Left lung (tissue), 10 donors: ENCODE measurements around the gene LTA. TPM values are rescaled to one million over a fixed set of nuclear protein-coding genes. Genes with fewer than 3 reads are reported as not detected.

Source experiments
- ATAC-seq: fragments of 200-7000 bp; cut with Tn5 transposase; one replicate; pipeline ENCODE4 v1.9.1; 2020; ENCODE audit warnings: moderate library complexity
- DNase-seq, 4 donors: peaks; one replicate each; pipeline ENCODE4 v3.0.0-alpha.2; 2013 to 2020
- H3K27ac ChIP-seq, 2 donors: fragments of 200-600 bp; sonication (generic) in 1 of 2; one replicate each; pipeline versions ENCODE4 v1.5.0 to v1.8.0; 2020 to 2021
- H3K27me3 ChIP-seq, 2 donors: fragments of 200-600 bp; sonication (generic) in 1 of 2; one replicate each; pipeline versions ENCODE4 v1.5.0 to v1.8.0; 2020 to 2021
- H3K36me3 ChIP-seq, 2 donors: fragments of 200-600 bp; sonication (generic) in 1 of 2; one replicate each; pipeline versions ENCODE4 v1.5.0 to v1.8.0; 2020 to 2021
- H3K4me1 ChIP-seq, 2 donors: fragments of 200-600 bp; one replicate each; pipeline ENCODE4 v1.8.0; 2021
- H3K4me3 ChIP-seq, 2 donors: fragments of 200-600 bp; sonication (generic) in 1 of 2; one replicate each; pipeline versions ENCODE4 v1.5.0 to v1.8.0; 2020 to 2021; ENCODE audit warnings: mild to moderate bottlenecking in 1 of 2
- H3K9me3 ChIP-seq, 2 donors: fragments of 200-600 bp; sonication (generic) in 1 of 2; one replicate each; pipeline versions ENCODE4 v1.5.0 to v1.8.0; 2020 to 2021
- intact Hi-C, 2 donors: fragments of 100-400 bp; cut with DNase I; formaldehyde crosslinking; loops; one replicate each; pipeline versions ENCODE4 v1.11.2 to v1.14.2; 2022
- polyA plus RNA-seq, 6 donors: library from polyadenylated mRNA; unstranded; fragments of 120-200 nt; gene quantifications; one replicate each; pipeline ENCODE4 v1.2.1, GENCODE V29; 2013; ENCODE audit not compliant: insufficient read length in 6 of 6
- total RNA-seq, 2 donors: library from RNA; stranded (reverse); fragmentation: NEBNext Ultra II Directional; extraction: Animal tissue kit (Norgen Biotek cat#: 25700); gene quantifications; one replicate each; pipeline ENCODE4 v1.2.1, GENCODE V29; 2021
- TF ChIP-seq, protein P1 (sequence below), 2 donors: fragments of 200-600 bp; sonication (generic) in 1 of 2; IDR thresholded peaks; one replicate each; pipeline versions ENCODE4 v1.5.0 to v1.8.0; 2021; ENCODE audit warnings: antibody characterized with exemption in 2 of 2
- donor health status: DM: no; HTN: yes; CAD: no.
- donor health status: DM: no; HTN: no; CAD: no.

The LTA gene
- total and polyA plus RNA-seq, 8 donors: 0.17 to 0.65 (median 0.39) TPM

DNA sequence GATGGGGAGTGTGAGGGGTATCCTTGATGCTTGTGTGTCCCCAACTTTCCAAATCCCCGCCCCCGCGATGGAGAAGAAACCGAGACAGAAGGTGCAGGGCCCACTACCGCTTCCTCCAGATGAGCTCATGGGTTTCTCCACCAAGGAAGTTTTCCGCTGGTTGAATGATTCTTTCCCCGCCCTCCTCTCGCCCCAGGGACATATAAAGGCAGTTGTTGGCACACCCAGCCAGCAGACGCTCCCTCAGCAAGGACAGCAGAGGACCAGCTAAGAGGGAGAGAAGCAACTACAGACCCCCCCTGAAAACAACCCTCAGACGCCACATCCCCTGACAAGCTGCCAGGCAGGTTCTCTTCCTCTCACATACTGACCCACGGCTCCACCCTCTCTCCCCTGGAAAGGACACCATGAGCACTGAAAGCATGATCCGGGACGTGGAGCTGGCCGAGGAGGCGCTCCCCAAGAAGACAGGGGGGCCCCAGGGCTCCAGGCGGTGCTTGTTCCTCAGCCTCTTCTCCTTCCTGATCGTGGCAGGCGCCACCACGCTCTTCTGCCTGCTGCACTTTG is 3.3 kb downstream of the LTA start, which contains the start of gene TNF:
TSS of gene TNF (plus strand) at position 231 of the 567 bp plus-strand sequence. CDS start at position 408, 177 bp downstream.
- Histone ChIP-seq H3K27ac (peak within 1 kb of the TSS in 1 of 2 donors; percentile 71), H3K9me3 (no peaks in the 10 kb centered on the region), H3K27me3 (peaks cover 0 to 4% of the 10 kb centered on the region in 2 donors), H3K4me3 (peak within 1 kb of the TSS; percentile 23 to 56), H3K36me3 (peaks cover 0 to 17% of the 10 kb centered on the region in 2 donors), H3K4me1 (peaks cover 0 to 58% of the 10 kb centered on the region in 2 donors)
- peak; percentile 58 for ATAC-seq
- intact Hi-C loops: no loop called here
- peak in 2 of 4 donors; percentile 66 to 81 for DNase-seq
- TF ChIP-seq, protein P1, sequence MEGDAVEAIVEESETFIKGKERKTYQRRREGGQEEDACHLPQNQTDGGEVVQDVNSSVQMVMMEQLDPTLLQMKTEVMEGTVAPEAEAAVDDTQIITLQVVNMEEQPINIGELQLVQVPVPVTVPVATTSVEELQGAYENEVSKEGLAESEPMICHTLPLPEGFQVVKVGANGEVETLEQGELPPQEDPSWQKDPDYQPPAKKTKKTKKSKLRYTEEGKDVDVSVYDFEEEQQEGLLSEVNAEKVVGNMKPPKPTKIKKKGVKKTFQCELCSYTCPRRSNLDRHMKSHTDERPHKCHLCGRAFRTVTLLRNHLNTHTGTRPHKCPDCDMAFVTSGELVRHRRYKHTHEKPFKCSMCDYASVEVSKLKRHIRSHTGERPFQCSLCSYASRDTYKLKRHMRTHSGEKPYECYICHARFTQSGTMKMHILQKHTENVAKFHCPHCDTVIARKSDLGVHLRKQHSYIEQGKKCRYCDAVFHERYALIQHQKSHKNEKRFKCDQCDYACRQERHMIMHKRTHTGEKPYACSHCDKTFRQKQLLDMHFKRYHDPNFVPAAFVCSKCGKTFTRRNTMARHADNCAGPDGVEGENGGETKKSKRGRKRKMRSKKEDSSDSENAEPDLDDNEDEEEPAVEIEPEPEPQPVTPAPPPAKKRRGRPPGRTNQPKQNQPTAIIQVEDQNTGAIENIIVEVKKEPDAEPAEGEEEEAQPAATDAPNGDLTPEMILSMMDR (IDR thresholded peaks at IDR 0.05): no peak

DNA sequence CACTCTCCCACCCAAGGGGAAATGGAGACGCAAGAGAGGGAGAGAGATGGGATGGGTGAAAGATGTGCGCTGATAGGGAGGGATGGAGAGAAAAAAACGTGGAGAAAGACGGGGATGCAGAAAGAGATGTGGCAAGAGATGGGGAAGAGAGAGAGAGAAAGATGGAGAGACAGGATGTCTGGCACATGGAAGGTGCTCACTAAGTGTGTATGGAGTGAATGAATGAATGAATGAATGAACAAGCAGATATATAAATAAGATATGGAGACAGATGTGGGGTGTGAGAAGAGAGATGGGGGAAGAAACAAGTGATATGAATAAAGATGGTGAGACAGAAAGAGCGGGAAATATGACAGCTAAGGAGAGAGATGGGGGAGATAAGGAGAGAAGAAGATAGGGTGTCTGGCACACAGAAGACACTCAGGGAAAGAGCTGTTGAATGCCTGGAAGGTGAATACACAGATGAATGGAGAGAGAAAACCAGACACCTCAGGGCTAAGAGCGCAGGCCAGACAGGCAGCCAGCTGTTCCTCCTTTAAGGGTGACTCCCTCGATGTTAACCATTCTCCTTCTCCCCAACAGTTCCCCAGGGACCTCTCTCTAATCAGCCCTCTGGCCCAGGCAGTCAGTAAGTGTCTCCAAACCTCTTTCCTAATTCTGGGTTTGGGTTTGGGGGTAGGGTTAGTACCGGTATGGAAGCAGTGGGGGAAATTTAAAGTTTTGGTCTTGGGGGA is 4.0 kb downstream of the LTA start:
- Histone ChIP-seq H3K27me3 (peaks cover 0 to 4% of the 10 kb centered on the region in 2 donors), H3K36me3 (peaks cover 0 to 17% of the 10 kb centered on the region in 2 donors), H3K9me3 (no peaks in the 10 kb centered on the region), H3K4me3 (peak overlapping the region; percentile 23 to 56), H3K4me1 (peaks cover 0 to 59% of the 10 kb centered on the region in 2 donors), H3K27ac (peak overlapping the region in 1 of 2 donors; percentile 71)
- TF ChIP-seq, protein P1 (IDR thresholded peaks at IDR 0.05): no peak
- no peak for ATAC-seq
- DNase-seq: peak in 1 of 4 donors; percentile 14
- intact Hi-C loops: no loop called here

DNA sequence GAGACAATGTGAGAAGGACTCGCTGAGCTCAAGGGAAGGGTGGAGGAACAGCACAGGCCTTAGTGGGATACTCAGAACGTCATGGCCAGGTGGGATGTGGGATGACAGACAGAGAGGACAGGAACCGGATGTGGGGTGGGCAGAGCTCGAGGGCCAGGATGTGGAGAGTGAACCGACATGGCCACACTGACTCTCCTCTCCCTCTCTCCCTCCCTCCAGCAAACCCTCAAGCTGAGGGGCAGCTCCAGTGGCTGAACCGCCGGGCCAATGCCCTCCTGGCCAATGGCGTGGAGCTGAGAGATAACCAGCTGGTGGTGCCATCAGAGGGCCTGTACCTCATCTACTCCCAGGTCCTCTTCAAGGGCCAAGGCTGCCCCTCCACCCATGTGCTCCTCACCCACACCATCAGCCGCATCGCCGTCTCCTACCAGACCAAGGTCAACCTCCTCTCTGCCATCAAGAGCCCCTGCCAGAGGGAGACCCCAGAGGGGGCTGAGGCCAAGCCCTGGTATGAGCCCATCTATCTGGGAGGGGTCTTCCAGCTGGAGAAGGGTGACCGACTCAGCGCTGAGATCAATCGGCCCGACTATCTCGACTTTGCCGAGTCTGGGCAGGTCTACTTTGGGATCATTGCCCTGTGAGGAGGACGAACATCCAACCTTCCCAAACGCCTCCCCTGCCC is 4.9 kb downstream of the LTA start:
- TF ChIP-seq, protein P1 (IDR thresholded peaks at IDR 0.05): no peak

DNA sequence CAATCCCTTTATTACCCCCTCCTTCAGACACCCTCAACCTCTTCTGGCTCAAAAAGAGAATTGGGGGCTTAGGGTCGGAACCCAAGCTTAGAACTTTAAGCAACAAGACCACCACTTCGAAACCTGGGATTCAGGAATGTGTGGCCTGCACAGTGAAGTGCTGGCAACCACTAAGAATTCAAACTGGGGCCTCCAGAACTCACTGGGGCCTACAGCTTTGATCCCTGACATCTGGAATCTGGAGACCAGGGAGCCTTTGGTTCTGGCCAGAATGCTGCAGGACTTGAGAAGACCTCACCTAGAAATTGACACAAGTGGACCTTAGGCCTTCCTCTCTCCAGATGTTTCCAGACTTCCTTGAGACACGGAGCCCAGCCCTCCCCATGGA is 5.5 kb downstream of the LTA start:
- Histone ChIP-seq H3K4me3 (peak overlapping the region in 1 of 2 donors; percentile 56), H3K27me3 (peaks cover 0 to 4% of the 10 kb centered on the region in 2 donors), H3K36me3 (peaks cover 0 to 17% of the 10 kb centered on the region in 2 donors), H3K27ac (no peak overlapping the region), H3K9me3 (no peaks in the 10 kb centered on the region), H3K4me1 (peaks cover 0 to 69% of the 10 kb centered on the region in 2 donors)
- peak in 1 of 4 donors; percentile 2 for DNase-seq
- TF ChIP-seq, protein P1 (IDR thresholded peaks at IDR 0.05): no peak
- intact Hi-C loops: no loop called here
- ATAC-seq: no peak

More for the DNA sequence above, 4.9 kb downstream of the LTA start:
- H3K27ac ChIP-seq: peak overlapping the region in 1 of 2 donors; percentile 13
- peaks cover 0 to 17% of the 10 kb centered on the region in 2 donors for H3K36me3 ChIP-seq
- no peak for ATAC-seq
- H3K27me3 ChIP-seq: peaks cover 0 to 4% of the 10 kb centered on the region in 2 donors
- H3K4me3 ChIP-seq: peak overlapping the region in 1 of 2 donors; percentile 56
- no peaks in the 10 kb centered on the region for H3K9me3 ChIP-seq
- peak in 1 of 4 donors; percentile 57 for DNase-seq
- intact Hi-C loops: no loop called here
- peaks cover 0 to 64% of the 10 kb centered on the region in 2 donors for H3K4me1 ChIP-seq
